Heart right ventricle (tissue), 16 donors: Measurements from ENCODE around the gene PDCD4. TPM values are rescaled to one million over a fixed set of nuclear protein-coding genes. Genes with fewer than 3 reads are reported as not detected.

Experiments used
- ATAC-seq, 8 donors: fragments of 200-7000 bp; cut with Tn5 transposase; one replicate each; pipeline ENCODE4 v1.9.1; 2020; ENCODE audit warnings: mild to moderate bottlenecking in 8 of 8, moderate library complexity in 8 of 8, moderate number of reproducible peaks in 1 of 8
- DNase-seq, 2 donors: peaks; one replicate each; pipeline ENCODE4 v3.0.0-alpha.2; 2020
- H3K27ac ChIP-seq, 10 donors: fragments of 200-600 bp; sonication (generic) in 2 of 10; one replicate each; pipeline versions ENCODE4 v1.5.0 to v1.8.0; 2020 to 2022; ENCODE audit warnings: mild to moderate bottlenecking in 3 of 10
- H3K27me3 ChIP-seq, 7 donors: fragments of 200-600 bp; one replicate each; pipeline ENCODE4 v1.8.0; 2021 to 2022; ENCODE audit warnings: mild to moderate bottlenecking in 2 of 7
- H3K36me3 ChIP-seq, 9 donors: fragments of 200-600 bp; sonication (generic) in 1 of 9; one replicate each; pipeline versions ENCODE4 v1.5.0 to v1.8.0; 2020 to 2022; ENCODE audit warnings: mild to moderate bottlenecking in 2 of 9
- H3K4me1 ChIP-seq, 9 donors: fragments of 200-600 bp; sonication (generic) in 1 of 9; one replicate each; pipeline versions ENCODE4 v1.5.0 to v1.8.0; 2020 to 2022; ENCODE audit warnings: mild to moderate bottlenecking in 4 of 9
- H3K4me3 ChIP-seq, 10 donors: fragments of 200-600 bp; sonication (generic) in 2 of 10; one replicate each; pipeline versions ENCODE4 v1.5.0 to v1.8.0; 2020 to 2022; ENCODE audit warnings: mild to moderate bottlenecking in 7 of 10, moderate library complexity in 2 of 10
- H3K9me3 ChIP-seq, 11 donors: fragments of 200-600 bp in 10 of 11; sonication (generic) in 2 of 11; one replicate each; pipeline versions ENCODE4 v1.5.0 to v1.8.0; 2013 to 2022; ENCODE audit warnings: mild to moderate bottlenecking in 2 of 11, control low read depth in 1 of 11, moderate library complexity in 1 of 11
- WGBS, 2 donors: extraction: QIAGEN DNeasy Blood & Tissue Kit; methylation state at CpG; one replicate each; pipeline ENCODE4 v1.1.7; 2013; ENCODE audit warnings: inconsistent platforms in 1 of 2; 5-methylcytosine and 5-hydroxymethylcytosine counted together
- intact Hi-C, 10 donors: fragments of 100-400 bp; cut with DNase I; formaldehyde crosslinking; loops; one replicate each; pipeline versions ENCODE4 v1.11.1 to v1.14.2; 2022
- polyA plus RNA-seq, 2 donors: library from polyadenylated mRNA; stranded (reverse); fragments of 200-250 nt; gene quantifications; one replicate each; pipeline ENCODE4 v1.2.3, GENCODE V29; 2013
- total RNA-seq, 10 donors: library from RNA; stranded (reverse); fragmentation: NEBNext Ultra II Directional in 3 of 10; extraction: Animal tissue kit (Norgen Biotek cat#: 25700) in 3 of 10; gene quantifications; one replicate each; pipeline versions ENCODE4 v1.2.1 to v1.2.4, GENCODE V29; 2021 to 2023
- TF ChIP-seq, protein P1 (sequence below), 9 donors: fragments of 200-600 bp; sonication (generic) in 2 of 9; IDR thresholded peaks; one replicate each; pipeline versions ENCODE4 v1.5.0 to v1.8.0; 2021 to 2022; ENCODE audit warnings: antibody characterized with exemption in 9 of 9, mild to moderate bottlenecking in 5 of 9, moderate library complexity in 1 of 9
- donor health status: Arrhythmogenic right ventricular cardiomyopathy.
- donor health status: ischemic (EF 13 %, LVEDD 7.1; RV severe dilation, severe dysfunction).
- donor health status: healthy with polysubstance abuse.
- donor health status: DM: no; HTN: yes; CAD: no.
- donor health status: DM: no; HTN: no; CAD: no.
- donor health status: ischemic (EF 25% LVEDD 6.9; RV normal size, moderate dysfunction).
- donor health status: ischemic (EF 25% LVEDD 5.7; RV mildly dilated, moderate dysfunction).
- donor health status: healthy.
- donor health status: DM: yes; HTN: yes; CAD: no.
- donor health status: Ischemic cardiomyopathy.
- donor health status: ischemic (EF 35%, LVEDD 5.7; RV mildly dilated, moderate dysfunction).
- donor health status: nonischemic (EF 11% LVEDD 7.7; RV severe dilation, severe dysfunction).
- donor health status: DM: yes; HTN: yes; CAD: no.
- donor health status: PGD.
- donor health status: ischemic (EF 29% LVEDD 5.4; RV normal size, mild dysfunction).
- donor health status: nonischemic (EF 23%, LVEDD 6.1; RV moderate dilation, normal function).

PDCD4 gene
- total and polyA plus RNA-seq, 12 donors = 15.9 to 59.5 (median 45.7) TPM

DNA sequence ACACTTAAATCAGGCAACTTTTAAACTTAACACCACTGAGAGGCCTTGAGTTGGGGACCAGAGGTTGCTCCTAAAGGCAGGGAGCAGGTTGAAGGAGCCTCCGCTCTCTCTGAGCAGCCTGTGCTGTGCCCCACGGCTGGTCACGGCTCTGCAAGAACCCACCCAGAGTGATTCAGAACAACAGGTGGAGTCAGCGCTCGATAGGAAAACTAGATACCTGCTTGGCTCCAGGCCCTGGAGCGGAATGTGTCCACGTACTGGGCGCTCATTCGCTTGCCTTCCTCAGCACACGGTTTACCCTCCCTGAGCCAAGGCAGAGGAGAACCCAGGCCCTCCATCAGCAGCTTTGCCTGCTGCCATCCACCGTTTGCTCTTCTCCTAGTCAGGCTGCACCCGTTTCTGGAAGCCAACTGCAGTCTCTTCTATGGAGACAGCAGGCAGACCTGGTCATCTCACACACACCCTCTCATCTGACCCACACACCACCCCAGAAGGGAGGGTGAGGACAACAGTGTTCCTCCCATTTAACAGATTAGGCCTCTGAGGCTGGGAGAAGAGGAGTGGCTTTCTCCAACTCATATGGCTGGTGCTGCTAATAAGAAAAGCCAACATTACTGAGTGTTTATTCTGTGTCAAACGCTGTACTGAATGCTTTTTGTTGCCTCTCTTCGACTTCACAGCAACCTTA, 37.6 kb upstream of the PDCD4 start:
- H3K27ac ChIP-seq = peak overlapping the region; percentile 18 to 92 (median 64)
- DNase-seq = no peak
- WGBS, 2 donors = 63 to 73% methylated on average over 14 of the region's 14 CpGs
- ATAC-seq = peak in 4 of 8 donors; percentile 2 to 33 (median 14)
- intact Hi-C loops = loop anchor here in 1 of 10 donors (5.0 kb wide), 1 partner anchor 38 kb away; the partner anchor contains the start of gene PDCD4
- H3K4me3 ChIP-seq = no peak overlapping the region
- no peaks in the 10 kb centered on the region for H3K9me3 ChIP-seq
- H3K36me3 ChIP-seq = peaks cover 0 to 43% (median 0%) of the 10 kb centered on the region in 9 donors
- peaks cover 22 to 84% (median 51%) of the 10 kb centered on the region in 9 donors for H3K4me1 ChIP-seq
- TF ChIP-seq, protein P1, sequence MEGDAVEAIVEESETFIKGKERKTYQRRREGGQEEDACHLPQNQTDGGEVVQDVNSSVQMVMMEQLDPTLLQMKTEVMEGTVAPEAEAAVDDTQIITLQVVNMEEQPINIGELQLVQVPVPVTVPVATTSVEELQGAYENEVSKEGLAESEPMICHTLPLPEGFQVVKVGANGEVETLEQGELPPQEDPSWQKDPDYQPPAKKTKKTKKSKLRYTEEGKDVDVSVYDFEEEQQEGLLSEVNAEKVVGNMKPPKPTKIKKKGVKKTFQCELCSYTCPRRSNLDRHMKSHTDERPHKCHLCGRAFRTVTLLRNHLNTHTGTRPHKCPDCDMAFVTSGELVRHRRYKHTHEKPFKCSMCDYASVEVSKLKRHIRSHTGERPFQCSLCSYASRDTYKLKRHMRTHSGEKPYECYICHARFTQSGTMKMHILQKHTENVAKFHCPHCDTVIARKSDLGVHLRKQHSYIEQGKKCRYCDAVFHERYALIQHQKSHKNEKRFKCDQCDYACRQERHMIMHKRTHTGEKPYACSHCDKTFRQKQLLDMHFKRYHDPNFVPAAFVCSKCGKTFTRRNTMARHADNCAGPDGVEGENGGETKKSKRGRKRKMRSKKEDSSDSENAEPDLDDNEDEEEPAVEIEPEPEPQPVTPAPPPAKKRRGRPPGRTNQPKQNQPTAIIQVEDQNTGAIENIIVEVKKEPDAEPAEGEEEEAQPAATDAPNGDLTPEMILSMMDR (IDR thresholded peaks at IDR 0.05) = no peak
- H3K27me3 ChIP-seq = no peaks in the 10 kb centered on the region

DNA sequence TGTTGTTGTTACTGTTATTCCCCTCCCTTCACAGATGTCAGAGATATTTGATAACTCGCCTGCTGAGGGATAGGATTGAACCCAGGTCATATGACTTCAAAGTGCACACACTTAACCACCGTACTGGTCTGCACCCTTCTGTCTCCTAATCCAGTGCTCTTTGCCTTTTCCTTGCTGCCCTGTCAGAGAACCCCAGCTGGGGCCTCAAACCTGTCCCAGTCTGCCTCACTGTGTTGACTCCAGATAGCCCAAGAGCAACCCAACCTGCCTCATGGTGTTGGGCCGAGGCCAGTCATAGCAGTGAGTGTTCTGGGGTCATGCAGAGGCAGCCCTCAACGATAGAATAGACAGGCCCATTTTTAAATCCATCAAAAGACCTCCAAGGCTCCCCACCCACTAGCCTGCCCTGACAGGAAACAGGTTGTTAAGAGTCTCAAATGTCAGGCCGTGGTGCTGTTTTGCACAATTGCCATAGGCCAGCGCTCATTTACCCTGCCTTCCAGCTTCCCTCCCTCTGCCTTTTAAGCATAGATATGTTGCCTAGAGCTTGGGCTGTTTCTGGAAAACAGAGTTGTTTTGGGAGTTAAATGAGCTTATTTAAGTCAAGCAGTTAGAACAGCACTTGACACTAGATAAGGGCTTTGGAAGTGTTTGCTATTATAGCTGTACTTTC, 37.0 kb upstream of the PDCD4 start:
- Histone ChIP-seq H3K9me3 (no peaks in the 10 kb centered on the region), H3K27ac (peak overlapping the region; percentile 18 to 92 (median 70)), H3K4me3 (no peak overlapping the region), H3K27me3 (no peaks in the 10 kb centered on the region), H3K36me3 (peaks cover 0 to 39% (median 0%) of the 10 kb centered on the region in 9 donors), H3K4me1 (peaks cover 22 to 82% (median 51%) of the 10 kb centered on the region in 9 donors)
- ATAC-seq (peak; percentile 69 to 87 (median 74)), DNase-seq (peak; percentile 34 to 64)
- intact Hi-C loops = loop anchor here in 1 of 10 donors (5.0 kb wide), 1 partner anchor 38 kb away; the partner anchor contains the start of gene PDCD4
- 19 to 35% methylated on average over 6 of the region's 6 CpGs for WGBS, 2 donors
- TF ChIP-seq, protein P1 (IDR thresholded peaks at IDR 0.05) = no peak

DNA sequence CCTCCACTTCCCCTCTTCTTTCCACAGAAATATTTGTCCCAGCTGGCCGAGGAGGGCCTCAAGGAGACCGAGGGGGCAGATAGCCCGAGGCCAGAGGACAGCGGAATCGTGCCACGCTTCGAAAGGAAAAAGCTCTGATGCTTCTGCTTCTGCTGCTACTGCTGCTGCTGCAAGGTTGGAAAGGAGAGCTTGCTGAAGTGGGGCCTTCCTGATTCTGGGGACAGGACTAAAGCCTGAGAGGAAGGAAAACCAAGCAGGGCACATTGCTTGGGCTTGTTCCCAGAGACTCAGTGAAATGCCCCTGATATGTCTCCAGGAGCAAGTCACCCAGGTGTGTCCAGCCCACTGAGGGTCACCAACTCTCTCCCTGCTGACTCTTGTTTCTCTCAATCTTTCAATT, 35.9 kb upstream of the PDCD4 start:
- DNase-seq = no peak
- peaks cover 0 to 28% (median 0%) of the 10 kb centered on the region in 9 donors for H3K36me3 ChIP-seq
- no peaks in the 10 kb centered on the region for H3K27me3 ChIP-seq
- H3K9me3 ChIP-seq = no peaks in the 10 kb centered on the region
- H3K27ac ChIP-seq = peak overlapping the region; percentile 5 to 92 (median 70)
- no peak overlapping the region for H3K4me3 ChIP-seq
- intact Hi-C loops = no loop called here
- WGBS, 2 donors = 59 to 61% methylated on average over 7 of the region's 7 CpGs
- H3K4me1 ChIP-seq = peaks cover 22 to 83% (median 51%) of the 10 kb centered on the region in 9 donors
- no peak for ATAC-seq
- TF ChIP-seq, protein P1 (IDR thresholded peaks at IDR 0.05) = no peak

DNA sequence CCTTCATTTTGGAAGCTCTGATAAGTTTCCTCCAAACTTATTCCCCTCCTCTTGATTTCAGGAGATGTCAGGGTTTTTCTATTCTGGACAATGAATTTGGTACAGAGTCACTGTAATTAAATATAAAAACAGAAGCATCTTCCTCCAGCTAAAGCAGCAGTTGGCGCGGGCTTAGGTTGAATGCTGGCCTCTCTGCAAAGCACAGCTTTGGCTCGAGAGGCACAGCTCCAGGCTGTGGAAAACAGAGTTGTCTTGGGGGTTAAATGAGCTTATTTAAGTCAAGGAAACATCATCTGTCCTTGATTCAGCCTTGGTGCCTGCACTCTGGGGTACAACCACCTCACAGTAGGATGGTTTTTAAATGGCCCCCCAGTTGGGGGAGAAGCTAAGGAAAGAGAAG, 35.0 kb upstream of the PDCD4 start:
- TF ChIP-seq, protein P1 (IDR thresholded peaks at IDR 0.05) = no peak
- no peak for ATAC-seq
- DNase-seq = no peak
- Histone ChIP-seq H3K4me3 (no peak overlapping the region), H3K36me3 (peaks cover 0 to 24% (median 0%) of the 10 kb centered on the region in 9 donors), H3K4me1 (peaks cover 22 to 83% (median 51%) of the 10 kb centered on the region in 9 donors), H3K27me3 (no peaks in the 10 kb centered on the region), H3K9me3 (no peaks in the 10 kb centered on the region), H3K27ac (peak overlapping the region in 9 of 10 donors; percentile 31 to 92 (median 65))
- intact Hi-C loops = no loop called here
- 90 to 92% methylated on average over 3 of the region's 3 CpGs for WGBS, 2 donors
